Tibial nerve (tissue), 4 donors: Measurements from ENCODE around the gene CIPC. TPM values are rescaled to one million over a fixed set of nuclear protein-coding genes. Genes with fewer than 3 reads are reported as not detected.

Source experiments
- DNase-seq, 2 donors: peaks; one replicate each; pipeline ENCODE4 v3.0.0-alpha.2; 2019; ENCODE audit warnings: low spot score in 2 of 2
- H3K27ac ChIP-seq, 4 donors: fragments of 200-600 bp; sonication (generic) in 3 of 4; one replicate each; pipeline ENCODE4 v1.5.1; 2017 to 2019; ENCODE audit warnings: mild to moderate bottlenecking in 1 of 4
- H3K27me3 ChIP-seq, 2 donors: fragments of 200-600 bp; sonication (generic) in 1 of 2; one replicate each; pipeline versions ENCODE4 v1.5.1 to v1.6.0; 2017 to 2019
- H3K36me3 ChIP-seq, 3 donors: fragments of 200-600 bp; sonication (generic); one replicate each; pipeline ENCODE4 v1.5.1; 2018 to 2019
- H3K4me1 ChIP-seq, 4 donors: fragments of 200-600 bp; sonication (generic) in 3 of 4; one replicate each; pipeline ENCODE4 v1.5.1; 2017 to 2019
- H3K4me3 ChIP-seq, 4 donors: fragments of 200-600 bp; sonication (generic) in 3 of 4; one replicate each; pipeline ENCODE4 v1.5.1; 2017 to 2019; ENCODE audit warnings: mild to moderate bottlenecking in 1 of 4, moderate library complexity in 1 of 4
- H3K9me3 ChIP-seq, 4 donors: fragments of 200-600 bp; sonication (generic) in 3 of 4; one replicate each; pipeline ENCODE4 v1.5.1; 2017 to 2019
- EP300 ChIP-seq, 2 donors: sonication (generic); formaldehyde crosslinking; IDR thresholded peaks; one replicate each; pipeline ENCODE4 v1.6.1; 2017; ENCODE audit warnings: antibody characterized with exemption in 2 of 2, mild to moderate bottlenecking in 1 of 2
- POLR2A ChIP-seq, 2 donors: fragments of 450-650 bp; IDR thresholded peaks; one replicate each; pipeline ENCODE4 v1.6.1; 2017; ENCODE audit warnings: antibody characterized with exemption in 2 of 2, mild to moderate bottlenecking in 2 of 2, moderate library complexity in 2 of 2
- WGBS, 2 donors: methylation state at CpG; one replicate each; pipeline ENCODE4 v1.1.5; 2018; 5-methylcytosine and 5-hydroxymethylcytosine counted together
- total RNA-seq, 4 donors: library from RNA; depleted of rRNA; stranded (reverse); fragments of >200 nt; gene quantifications; one replicate each; pipeline ENCODE4 v1.1.0, GENCODE V29; 2016
- TF ChIP-seq, protein P1 (sequence below), 5 experiments: fragments of 200-600 bp in 3 of 5; fragments of 450-650 bp in 2 of 5; sonication (generic) in 3 of 5; IDR thresholded peaks; one replicate each; pipeline ENCODE4 v1.5.1; 2016 to 2019; ENCODE audit warnings: antibody characterized with exemption in 5 of 5, mild to moderate bottlenecking in 3 of 5, moderate library complexity in 2 of 5

Gene CIPC
- total RNA-seq, 4 donors from 2014 or later: 38.1 to 76.7 (median 41.5) TPM

DNA sequence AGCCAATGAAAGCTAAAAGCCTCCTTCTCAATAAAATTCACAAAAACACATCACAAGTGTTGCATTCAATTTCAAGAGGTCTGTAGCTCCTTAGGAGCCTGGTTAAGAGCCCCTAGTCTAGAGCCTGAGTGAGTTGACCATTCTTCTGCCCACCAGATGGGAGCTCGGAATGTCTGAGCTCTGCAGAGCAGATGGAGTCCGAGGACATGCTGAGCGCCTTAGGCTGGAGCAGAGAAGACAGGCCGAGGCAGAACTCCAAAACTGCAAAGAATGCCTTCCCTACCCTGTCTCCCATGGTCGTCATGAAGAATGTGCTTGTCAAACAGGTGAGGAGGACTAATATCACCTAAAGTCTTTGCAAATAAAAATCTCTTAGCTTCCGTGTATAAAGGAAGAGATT lies 11.6 kb downstream of the CIPC start:
- Histone ChIP-seq H3K4me3 (no peak overlapping the region), H3K4me1 (peaks cover 0 to 87% (median 36%) of the 10 kb centered on the region in 4 donors), H3K36me3 (peaks cover 9 to 57% (median 11%) of the 10 kb centered on the region in 3 donors), H3K27ac (peak overlapping the region in 3 of 4 donors; percentile 68 to 100 (median 99)), H3K27me3 (no peaks in the 10 kb centered on the region), H3K9me3 (no peaks in the 10 kb centered on the region)
- TF ChIP-seq EP300 (IDR thresholded peaks at IDR 0.05) (no peak), POLR2A (IDR thresholded peaks at IDR 0.05) (no peak)
- TF ChIP-seq, protein P1, sequence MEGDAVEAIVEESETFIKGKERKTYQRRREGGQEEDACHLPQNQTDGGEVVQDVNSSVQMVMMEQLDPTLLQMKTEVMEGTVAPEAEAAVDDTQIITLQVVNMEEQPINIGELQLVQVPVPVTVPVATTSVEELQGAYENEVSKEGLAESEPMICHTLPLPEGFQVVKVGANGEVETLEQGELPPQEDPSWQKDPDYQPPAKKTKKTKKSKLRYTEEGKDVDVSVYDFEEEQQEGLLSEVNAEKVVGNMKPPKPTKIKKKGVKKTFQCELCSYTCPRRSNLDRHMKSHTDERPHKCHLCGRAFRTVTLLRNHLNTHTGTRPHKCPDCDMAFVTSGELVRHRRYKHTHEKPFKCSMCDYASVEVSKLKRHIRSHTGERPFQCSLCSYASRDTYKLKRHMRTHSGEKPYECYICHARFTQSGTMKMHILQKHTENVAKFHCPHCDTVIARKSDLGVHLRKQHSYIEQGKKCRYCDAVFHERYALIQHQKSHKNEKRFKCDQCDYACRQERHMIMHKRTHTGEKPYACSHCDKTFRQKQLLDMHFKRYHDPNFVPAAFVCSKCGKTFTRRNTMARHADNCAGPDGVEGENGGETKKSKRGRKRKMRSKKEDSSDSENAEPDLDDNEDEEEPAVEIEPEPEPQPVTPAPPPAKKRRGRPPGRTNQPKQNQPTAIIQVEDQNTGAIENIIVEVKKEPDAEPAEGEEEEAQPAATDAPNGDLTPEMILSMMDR (IDR thresholded peaks at IDR 0.05): no peak
- no peak for DNase-seq
- 60 to 64% methylated on average over 6 of the region's 6 CpGs for WGBS, 2 donors

DNA sequence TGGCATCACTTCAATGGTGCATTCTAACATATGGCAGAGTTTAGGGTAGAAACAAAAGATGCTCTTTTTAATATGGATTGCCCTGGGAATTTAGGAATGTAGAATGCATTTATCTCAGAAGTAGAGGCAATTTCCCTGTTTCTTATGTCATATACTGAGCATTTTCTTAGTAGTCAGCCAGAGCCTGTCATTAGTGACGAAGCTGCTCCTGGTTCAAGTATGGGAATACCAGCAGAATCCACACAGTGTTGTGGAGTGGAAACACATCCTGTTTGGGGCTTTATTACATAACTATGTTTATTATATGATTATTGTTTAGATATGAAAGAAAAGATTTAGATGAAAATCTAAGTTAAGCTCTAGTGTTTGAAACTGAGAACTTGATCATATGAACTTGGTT lies 12.2 kb downstream of the CIPC start:
- Histone ChIP-seq H3K9me3 (no peaks in the 10 kb centered on the region), H3K4me3 (no peak overlapping the region), H3K27ac (peak overlapping the region; percentile 58 to 100 (median 84)), H3K36me3 (peaks cover 11 to 63% (median 11%) of the 10 kb centered on the region in 3 donors), H3K4me1 (peaks cover 0 to 80% (median 32%) of the 10 kb centered on the region in 4 donors), H3K27me3 (no peaks in the 10 kb centered on the region)
- 69 to 75% methylated on average over 1 of the region's 1 CpG for WGBS, 2 donors
- DNase-seq: no peak
- TF ChIP-seq EP300 (IDR thresholded peaks at IDR 0.05): no peak
- TF ChIP-seq, protein P1 (IDR thresholded peaks at IDR 0.05): no peak
- TF ChIP-seq POLR2A (IDR thresholded peaks at IDR 0.05): no peak

DNA sequence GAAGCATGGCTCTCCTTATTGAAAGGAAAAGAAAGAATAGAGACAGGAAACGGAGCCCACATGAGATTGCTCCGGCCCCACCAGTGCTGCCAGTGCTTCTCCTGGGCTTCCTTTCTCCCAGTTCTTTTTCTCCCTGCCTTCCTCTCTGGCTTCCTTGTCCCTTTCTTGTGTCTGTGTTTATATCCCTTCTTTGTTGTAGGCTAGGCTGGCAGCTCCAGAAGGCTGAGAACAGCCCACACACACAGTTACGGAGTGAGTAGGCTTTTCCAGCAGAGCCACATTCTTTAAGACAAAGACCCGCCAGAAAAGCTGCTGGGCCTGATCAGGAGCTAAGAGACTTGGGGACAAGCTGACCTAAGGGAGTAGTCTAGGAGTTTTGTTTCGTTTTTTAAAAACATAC lies 13.0 kb downstream of the CIPC start:
- H3K9me3 ChIP-seq: no peaks in the 10 kb centered on the region
- peak overlapping the region in 1 of 4 donors; percentile 5 for H3K4me3 ChIP-seq
- TF ChIP-seq POLR2A (IDR thresholded peaks at IDR 0.05) (peak; percentile 12 to 35), EP300 (IDR thresholded peaks at IDR 0.05) (peak in 1 of 2 donors; percentile 91)
- TF ChIP-seq, protein P1 (IDR thresholded peaks at IDR 0.05): no peak
- H3K27ac ChIP-seq: peak overlapping the region; percentile 58 to 100 (median 84)
- H3K4me1 ChIP-seq: peaks cover 0 to 73% (median 30%) of the 10 kb centered on the region in 4 donors
- WGBS, 2 donors: 21 to 29% methylated on average over 5 of the region's 5 CpGs
- H3K27me3 ChIP-seq: no peaks in the 10 kb centered on the region
- H3K36me3 ChIP-seq: peaks cover 11 to 65% (median 11%) of the 10 kb centered on the region in 3 donors
- no peak for DNase-seq

DNA sequence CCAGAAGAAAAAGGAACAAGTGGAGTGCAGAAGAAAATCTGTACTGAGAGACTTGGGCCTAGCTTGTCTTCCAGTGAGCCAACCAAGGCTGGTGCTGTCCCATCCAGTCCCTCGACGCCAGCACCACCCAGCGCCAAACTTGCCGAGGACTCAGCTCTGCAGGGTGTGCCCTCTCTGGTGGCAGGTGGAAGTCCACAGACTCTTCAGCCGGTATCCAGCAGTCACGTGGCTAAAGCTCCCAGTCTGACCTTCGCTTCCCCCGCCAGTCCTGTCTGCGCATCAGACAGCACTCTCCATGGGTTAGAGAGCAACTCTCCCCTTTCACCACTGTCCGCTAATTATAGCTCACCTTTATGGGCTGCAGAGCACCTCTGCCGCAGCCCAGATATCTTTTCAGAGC lies 15.6 kb downstream of the CIPC start:
- WGBS, 2 donors: 81 to 89% methylated on average over 11 of the region's 11 CpGs
- H3K36me3 ChIP-seq: peaks cover 11 to 65% (median 11%) of the 10 kb centered on the region in 3 donors
- H3K27ac ChIP-seq: peak overlapping the region in 2 of 4 donors; percentile 99 to 100
- H3K4me1 ChIP-seq: peaks cover 0 to 47% (median 23%) of the 10 kb centered on the region in 4 donors
- H3K4me3 ChIP-seq: no peak overlapping the region
- TF ChIP-seq, protein P1 (IDR thresholded peaks at IDR 0.05): no peak
- TF ChIP-seq POLR2A (IDR thresholded peaks at IDR 0.05): no peak
- no peak for TF ChIP-seq EP300 (IDR thresholded peaks at IDR 0.05)
- no peaks in the 10 kb centered on the region for H3K9me3 ChIP-seq
- DNase-seq: no peak
- no peaks in the 10 kb centered on the region for H3K27me3 ChIP-seq

DNA sequence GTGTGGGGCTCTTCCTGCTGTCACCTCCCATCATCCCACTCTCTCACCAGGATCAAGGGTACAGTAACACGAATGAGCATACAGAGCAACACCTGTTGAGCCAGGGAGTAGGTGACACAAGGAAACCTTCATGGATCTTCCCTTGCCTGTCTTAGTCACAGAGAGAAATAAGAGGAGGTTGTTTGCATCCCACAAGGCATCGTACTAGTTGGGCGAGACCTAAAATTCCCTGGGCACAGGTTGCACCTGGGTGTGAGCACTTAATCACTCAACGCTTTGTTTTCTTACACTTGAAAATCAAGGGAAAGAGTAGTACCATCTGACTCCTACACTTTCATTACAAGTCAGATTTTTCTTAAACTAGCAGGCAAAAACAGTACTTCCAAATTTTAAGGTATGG lies 16.6 kb downstream of the CIPC start:
- Histone ChIP-seq H3K4me3 (no peak overlapping the region), H3K27ac (peak overlapping the region in 2 of 4 donors; percentile 99 to 100), H3K36me3 (peaks cover 11 to 72% (median 11%) of the 10 kb centered on the region in 3 donors), H3K4me1 (peaks cover 0 to 37% (median 21%) of the 10 kb centered on the region in 4 donors), H3K9me3 (no peaks in the 10 kb centered on the region), H3K27me3 (no peaks in the 10 kb centered on the region)
- TF ChIP-seq EP300 (IDR thresholded peaks at IDR 0.05) (no peak), POLR2A (IDR thresholded peaks at IDR 0.05) (no peak)
- TF ChIP-seq, protein P1 (IDR thresholded peaks at IDR 0.05): no peak
- DNase-seq: no peak
- 92 to 93% methylated on average over 4 of the region's 4 CpGs for WGBS, 2 donors
